OCI-LY3 (cell line): Measurements from ENCODE around the gene KCNH5.

ENCODE experiments used
- H2AFZ ChIP-seq: fragments of 200-600, 300-600 bp; shearing (Covaris generic); 2 replicates; pipeline ENCODE4 v1.6.0; 2014; ENCODE audit warnings: antibody characterized with exemption, low read depth, low read length
- H3K27ac ChIP-seq: fragments of 200-600, 300-600 bp; sonication (generic); 2 replicates; pipeline ENCODE4 v1.5.1; 2014; ENCODE audit warnings: mild to moderate bottlenecking, low read length, moderate library complexity, mixed read lengths
- H3K27me3 ChIP-seq: fragments of 200-600, 300-600 bp; sonication (generic); 2 replicates; pipeline ENCODE4 v1.6.1; 2014; ENCODE audit warnings: low read depth, low read length, mixed read lengths
- H3K36me3 ChIP-seq: fragments of 200-600, 300-600 bp; sonication (generic); replicated peaks from 2 replicates; pipeline ENCODE3; 2014; ENCODE audit warnings: low read depth, low read length, mixed read lengths
- H3K4me1 ChIP-seq: fragments of 300-600, 200-600 bp; sonication (generic); 2 replicates; pipeline ENCODE4 v1.6.1; 2014; ENCODE audit warnings: low read length, mixed read lengths
- H3K4me2 ChIP-seq: fragments of 200-600, 300-600 bp; sonication (generic); 2 replicates; pipeline ENCODE4 v1.6.1; 2014; ENCODE audit warnings: low read length, mixed read lengths
- H3K4me3 ChIP-seq: fragments of 300-600, 200-600 bp; sonication (generic); 2 replicates; pipeline ENCODE4 v1.5.1; 2014; ENCODE audit warnings: antibody characterized with exemption, mild to moderate bottlenecking, low read length, moderate library complexity
- H3K79me2 ChIP-seq: fragments of 300-600, 200-600 bp; shearing (Covaris generic); 2 replicates; pipeline ENCODE4 v1.6.1; 2014; ENCODE audit warnings: mild to moderate bottlenecking, low read length, mixed read lengths
- H3K9ac ChIP-seq: fragments of 300-600, 200-600 bp; shearing (Covaris generic); 2 replicates; pipeline ENCODE4 v1.6.0; 2014; ENCODE audit warnings: mild to moderate bottlenecking, low read length, moderate library complexity
- H3K9me3 ChIP-seq: fragments of 200-600, 300-600 bp; shearing (Covaris generic); 2 replicates; pipeline ENCODE4 v1.6.1; 2014; ENCODE audit warnings: low read length, mixed read lengths; ENCODE audit not compliant: insufficient read depth
- H4K20me1 ChIP-seq: fragments of 200-600, 300-600 bp; sonication (generic); 2 replicates; pipeline ENCODE4 v1.6.1; 2016; ENCODE audit warnings: low read length, mixed read lengths; ENCODE audit not compliant: insufficient read depth
- EZH2phosphoT487 ChIP-seq: fragments of 200-600 bp; shearing (Covaris generic); IDR thresholded peaks from 2 replicates; pipeline ENCODE4 v1.6.1; 2018; ENCODE audit warnings: antibody characterized with exemption, mixed run types, low read depth
- TF ChIP-seq, protein P1 (sequence below): fragments of 200-600, 300-600 bp; sonication (generic); IDR thresholded peaks from 2 replicates; pipeline ENCODE4 v1.5.1; 2014; ENCODE audit warnings: antibody characterized with exemption, low read length, low read depth

Gene KCNH5

DNA sequence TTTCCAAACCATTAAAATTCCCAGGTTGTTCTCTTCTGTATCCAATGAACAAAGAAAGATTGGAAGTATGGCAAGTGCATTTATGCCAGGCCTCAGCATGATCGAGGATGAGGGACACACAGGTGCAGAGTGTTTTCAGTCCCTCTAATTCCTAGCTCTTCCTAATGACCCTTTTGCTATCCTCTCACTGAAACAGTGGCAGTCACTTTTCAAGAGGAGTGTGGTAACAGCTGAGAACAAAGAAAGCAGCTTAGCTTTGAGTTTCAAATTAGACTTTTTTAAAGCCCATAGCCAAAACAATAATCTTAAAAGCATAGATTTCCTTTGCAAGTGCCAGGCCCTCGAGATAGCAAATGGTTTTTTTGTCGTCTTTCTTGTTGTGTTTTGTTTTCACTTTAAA is 110.8 kb downstream of the KCNH5 start:
- Histone ChIP-seq H3K27ac (no peak overlapping the region), H3K4me2 (no peak overlapping the region), H3K27me3 (no peaks in the 10 kb centered on the region), H4K20me1 (no peaks in the 10 kb centered on the region), H2AFZ (no peak overlapping the region), H3K36me3 (no peaks in the 10 kb centered on the region), H3K9me3 (no peaks in the 10 kb centered on the region), H3K4me3 (no peak overlapping the region), H3K79me2 (no peaks in the 10 kb centered on the region), H3K9ac (no peak overlapping the region), H3K4me1 (no peaks in the 10 kb centered on the region)
- no peak for TF ChIP-seq EZH2phosphoT487
- TF ChIP-seq, protein P1, sequence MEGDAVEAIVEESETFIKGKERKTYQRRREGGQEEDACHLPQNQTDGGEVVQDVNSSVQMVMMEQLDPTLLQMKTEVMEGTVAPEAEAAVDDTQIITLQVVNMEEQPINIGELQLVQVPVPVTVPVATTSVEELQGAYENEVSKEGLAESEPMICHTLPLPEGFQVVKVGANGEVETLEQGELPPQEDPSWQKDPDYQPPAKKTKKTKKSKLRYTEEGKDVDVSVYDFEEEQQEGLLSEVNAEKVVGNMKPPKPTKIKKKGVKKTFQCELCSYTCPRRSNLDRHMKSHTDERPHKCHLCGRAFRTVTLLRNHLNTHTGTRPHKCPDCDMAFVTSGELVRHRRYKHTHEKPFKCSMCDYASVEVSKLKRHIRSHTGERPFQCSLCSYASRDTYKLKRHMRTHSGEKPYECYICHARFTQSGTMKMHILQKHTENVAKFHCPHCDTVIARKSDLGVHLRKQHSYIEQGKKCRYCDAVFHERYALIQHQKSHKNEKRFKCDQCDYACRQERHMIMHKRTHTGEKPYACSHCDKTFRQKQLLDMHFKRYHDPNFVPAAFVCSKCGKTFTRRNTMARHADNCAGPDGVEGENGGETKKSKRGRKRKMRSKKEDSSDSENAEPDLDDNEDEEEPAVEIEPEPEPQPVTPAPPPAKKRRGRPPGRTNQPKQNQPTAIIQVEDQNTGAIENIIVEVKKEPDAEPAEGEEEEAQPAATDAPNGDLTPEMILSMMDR, result no peak

DNA sequence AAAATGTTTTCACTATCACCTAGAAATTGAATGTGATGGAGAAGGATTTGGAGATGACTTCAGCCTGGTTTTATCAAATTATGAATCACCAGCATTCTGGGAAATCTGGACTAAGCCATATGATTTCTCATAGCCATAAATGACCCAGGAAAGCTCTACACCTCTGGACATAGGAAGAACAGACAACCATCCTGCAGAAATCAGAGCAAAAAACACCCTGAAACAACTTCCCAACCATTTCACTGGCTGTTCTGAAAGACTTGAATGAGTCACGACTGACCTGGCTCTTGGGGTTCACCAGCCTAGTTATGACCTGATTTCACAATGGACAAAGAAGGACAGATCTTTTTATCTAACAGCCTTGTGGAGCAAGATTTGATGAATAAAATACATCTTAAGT is 123.8 kb downstream of the KCNH5 start:
- TF ChIP-seq, protein P1, result no peak
- TF ChIP-seq EZH2phosphoT487, result no peak
- Histone ChIP-seq H3K4me3 (no peak overlapping the region), H3K4me2 (no peak overlapping the region)

DNA sequence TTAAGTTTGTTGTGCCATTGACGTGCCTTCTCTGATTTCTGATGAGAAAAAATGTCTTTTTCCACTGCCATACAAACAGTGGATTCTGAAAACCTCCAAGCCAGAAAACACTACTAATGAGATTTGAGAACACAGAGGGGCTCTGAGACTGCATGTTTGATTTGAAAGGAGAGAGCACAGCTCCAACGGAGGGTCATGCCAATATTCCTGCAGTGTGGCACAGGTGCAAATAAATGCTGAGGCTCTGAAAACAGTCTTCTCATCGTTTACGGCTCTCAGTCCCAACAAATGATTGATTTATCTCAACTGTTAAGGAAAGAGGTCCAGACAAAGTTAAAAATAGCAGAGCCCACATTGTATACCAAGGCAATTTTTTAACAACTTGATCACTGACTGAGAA is 128.7 kb downstream of the KCNH5 start:
- TF ChIP-seq, protein P1, result no peak
- TF ChIP-seq EZH2phosphoT487, result no peak
- Histone ChIP-seq H3K4me1 (no peaks in the 10 kb centered on the region), H3K36me3 (no peaks in the 10 kb centered on the region), H3K79me2 (no peaks in the 10 kb centered on the region), H3K27me3 (no peaks in the 10 kb centered on the region), H3K4me3 (no peak overlapping the region), H3K9ac (no peak overlapping the region), H3K4me2 (no peak overlapping the region), H3K27ac (no peak overlapping the region), H2AFZ (no peak overlapping the region), H3K9me3 (no peaks in the 10 kb centered on the region), H4K20me1 (no peaks in the 10 kb centered on the region)

More for the DNA sequence above, 123.8 kb downstream of the KCNH5 start:
- Histone ChIP-seq H3K36me3 (no peaks in the 10 kb centered on the region), H3K27ac (no peak overlapping the region), H3K79me2 (no peaks in the 10 kb centered on the region), H3K4me1 (no peaks in the 10 kb centered on the region), H2AFZ (no peak overlapping the region), H3K9ac (no peak overlapping the region), H3K9me3 (no peaks in the 10 kb centered on the region), H3K27me3 (no peaks in the 10 kb centered on the region), H4K20me1 (no peaks in the 10 kb centered on the region)

DNA sequence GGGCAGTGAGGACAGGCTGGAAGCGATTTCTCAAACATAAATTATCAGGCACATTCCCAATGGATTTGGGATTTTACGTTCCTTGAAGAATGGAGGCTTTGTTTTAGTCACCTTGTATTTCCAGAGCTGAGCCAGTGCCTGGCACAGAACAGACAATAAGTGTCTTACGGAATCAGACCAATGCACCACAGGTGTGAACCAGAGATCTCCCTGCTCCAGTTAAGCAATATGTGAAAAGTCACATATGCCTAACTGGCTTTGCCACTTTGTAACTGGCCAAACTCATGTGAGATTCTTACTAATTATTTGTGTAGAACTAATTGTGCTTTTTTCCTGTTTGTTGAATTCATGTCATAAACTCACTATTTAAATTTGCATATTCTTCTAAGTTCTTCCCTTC is 130.4 kb downstream of the KCNH5 start:
- Histone ChIP-seq H3K27ac (no peak overlapping the region), H3K9ac (no peak overlapping the region), H3K27me3 (no peaks in the 10 kb centered on the region), H3K79me2 (no peaks in the 10 kb centered on the region), H2AFZ (no peak overlapping the region), H3K4me2 (no peak overlapping the region), H3K4me3 (no peak overlapping the region), H4K20me1 (no peaks in the 10 kb centered on the region), H3K4me1 (no peaks in the 10 kb centered on the region), H3K9me3 (no peaks in the 10 kb centered on the region), H3K36me3 (no peaks in the 10 kb centered on the region)
- no peak for TF ChIP-seq EZH2phosphoT487
- TF ChIP-seq, protein P1, result no peak
